GM19328 (cell line): ENCODE data around the gene ELAVL2.

Experiments used
- ATAC-seq: cut with Tn5 transposase; IDR thresholded peaks from one replicate; pipeline ENCODE4 v1.9.1; 2021; ENCODE audit warnings: mild to moderate bottlenecking, moderate library complexity; ENCODE audit not compliant: unreplicated experiment

Gene ELAVL2

DNA sequence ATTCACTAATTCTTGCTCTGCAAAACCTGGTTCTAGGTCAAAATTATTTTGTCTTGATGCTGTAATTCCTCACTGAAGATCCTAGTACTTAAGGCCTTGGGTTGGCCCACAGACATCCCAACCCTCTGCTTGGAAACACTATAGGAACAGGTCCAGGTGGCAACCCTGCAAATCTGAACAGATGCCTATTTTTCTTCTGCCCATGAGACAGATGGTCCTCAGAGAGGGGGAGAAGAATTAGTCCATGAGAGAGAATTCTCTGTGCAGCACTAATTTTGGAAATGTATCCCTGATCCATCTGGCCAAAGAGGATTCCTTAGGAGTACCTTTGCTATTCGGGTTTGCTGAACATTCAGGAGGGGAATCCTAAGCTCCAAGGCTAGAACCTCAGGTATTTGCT, 156.3 kb downstream of the ELAVL2 start:
- no peak for ATAC-seq

DNA sequence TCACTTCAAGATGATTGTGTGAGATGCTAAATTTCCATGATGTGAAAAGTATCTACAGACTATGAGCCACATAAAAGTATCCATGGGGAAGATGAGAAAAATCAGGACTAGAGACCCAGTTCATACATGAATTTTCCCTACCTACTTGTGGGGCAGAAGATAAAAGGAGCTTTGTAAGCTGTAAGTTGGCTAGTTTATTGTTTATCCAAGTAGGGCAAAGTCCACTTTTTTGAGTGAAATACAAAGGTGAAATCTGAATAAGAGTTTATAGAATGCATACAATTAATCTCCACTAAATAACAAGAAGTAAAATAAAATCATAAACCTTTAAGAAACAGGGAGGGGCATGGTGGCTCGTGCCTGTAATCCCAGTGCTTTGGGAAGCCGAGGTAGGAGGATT, 160.4 kb downstream of the ELAVL2 start:
- no peak for ATAC-seq

DNA sequence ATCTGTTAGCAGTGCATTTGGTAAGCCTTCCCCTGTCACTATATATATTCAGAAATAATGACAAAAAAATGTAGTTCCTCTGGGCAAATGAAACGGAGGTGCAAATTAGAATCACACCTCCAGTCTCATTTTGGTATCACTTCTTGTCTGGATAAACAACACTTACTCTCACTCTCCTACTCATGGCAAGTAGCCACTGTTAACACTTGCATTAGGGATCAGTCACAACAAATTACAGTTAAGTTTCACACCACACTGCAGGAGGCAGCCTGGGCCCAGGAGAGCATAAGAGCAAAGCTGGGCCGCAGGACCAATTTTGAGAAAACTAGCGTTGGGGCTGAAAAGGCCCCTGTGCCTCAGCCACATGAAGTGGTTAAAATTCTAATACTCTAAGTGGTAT, 161.0 kb downstream of the ELAVL2 start:
- ATAC-seq = no peak

DNA sequence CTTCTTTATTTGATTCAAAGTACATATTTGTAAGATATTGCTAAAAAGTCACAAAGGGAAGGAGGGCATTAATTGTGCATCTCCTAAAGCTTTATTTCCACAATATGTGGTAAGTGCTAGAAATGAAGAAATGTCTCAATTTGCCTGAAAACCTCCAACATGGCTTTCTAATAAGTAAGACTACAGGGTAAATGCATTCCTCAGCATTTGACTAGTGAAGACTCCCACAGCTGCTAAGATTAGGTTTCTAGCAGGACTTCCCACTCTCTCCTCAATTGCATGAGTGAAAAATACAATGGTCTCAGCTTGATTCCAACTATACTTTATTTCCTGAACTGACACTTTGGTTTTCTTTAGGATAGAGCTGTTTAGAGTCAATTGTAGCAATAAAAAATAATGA, 162.1 kb downstream of the ELAVL2 start:
- no peak for ATAC-seq

DNA sequence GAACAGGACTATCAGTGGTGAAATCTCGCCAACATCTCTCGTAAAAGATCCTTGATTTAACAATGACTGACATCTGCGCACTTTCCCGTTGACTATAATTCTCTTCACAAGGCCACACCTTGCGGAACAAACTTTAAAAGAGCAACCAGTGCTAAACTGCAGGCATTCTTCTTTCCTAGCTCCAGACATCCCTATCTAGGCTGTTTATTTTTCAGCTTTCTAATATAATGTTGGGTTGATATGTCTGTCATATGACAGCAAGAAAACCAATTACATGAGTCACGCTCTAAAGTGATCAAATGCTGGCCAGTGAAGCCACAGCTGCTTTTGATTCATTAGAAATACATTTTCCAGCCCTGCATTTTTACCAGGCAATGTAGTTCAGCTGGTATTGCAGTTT, 162.5 kb downstream of the ELAVL2 start:
- no peak for ATAC-seq

DNA sequence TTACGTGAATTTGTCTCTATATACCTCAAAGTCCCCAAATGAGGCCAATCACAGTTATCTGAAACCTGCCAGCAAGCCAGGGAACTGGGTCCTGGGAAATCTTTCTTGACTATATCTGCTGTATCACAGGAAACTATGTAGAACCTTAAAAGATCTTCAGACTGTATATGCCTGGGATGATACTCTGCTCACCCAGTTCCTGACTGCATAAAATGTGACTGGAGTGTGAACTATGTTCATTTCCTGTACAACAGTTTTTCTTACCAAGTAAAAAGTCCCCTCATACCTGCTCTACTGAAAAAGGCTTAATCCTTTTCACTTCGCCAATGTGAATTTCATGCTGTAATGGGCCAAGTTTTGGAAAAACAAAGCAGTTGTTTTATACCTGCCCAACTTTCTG, 162.9 kb downstream of the ELAVL2 start:
- ATAC-seq = no peak

DNA sequence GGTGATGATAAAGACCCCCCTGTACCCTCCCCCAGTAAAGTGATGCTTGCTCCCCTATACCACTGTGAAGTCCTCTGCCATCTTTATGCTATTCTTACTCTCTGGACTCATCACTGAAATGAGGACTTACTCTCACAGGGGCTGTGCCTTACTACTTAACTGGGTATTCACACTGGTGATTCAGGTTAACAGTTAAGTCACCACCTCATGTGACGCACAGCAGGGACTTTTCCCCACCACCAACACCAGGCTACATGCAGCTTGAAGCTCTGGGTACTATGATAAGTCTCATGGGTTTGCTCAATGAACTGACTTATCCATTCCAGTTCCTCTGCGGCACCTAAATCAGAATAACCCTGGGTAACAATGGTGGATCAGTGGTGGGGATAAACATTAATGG, 163.7 kb downstream of the ELAVL2 start:
- no peak for ATAC-seq

DNA sequence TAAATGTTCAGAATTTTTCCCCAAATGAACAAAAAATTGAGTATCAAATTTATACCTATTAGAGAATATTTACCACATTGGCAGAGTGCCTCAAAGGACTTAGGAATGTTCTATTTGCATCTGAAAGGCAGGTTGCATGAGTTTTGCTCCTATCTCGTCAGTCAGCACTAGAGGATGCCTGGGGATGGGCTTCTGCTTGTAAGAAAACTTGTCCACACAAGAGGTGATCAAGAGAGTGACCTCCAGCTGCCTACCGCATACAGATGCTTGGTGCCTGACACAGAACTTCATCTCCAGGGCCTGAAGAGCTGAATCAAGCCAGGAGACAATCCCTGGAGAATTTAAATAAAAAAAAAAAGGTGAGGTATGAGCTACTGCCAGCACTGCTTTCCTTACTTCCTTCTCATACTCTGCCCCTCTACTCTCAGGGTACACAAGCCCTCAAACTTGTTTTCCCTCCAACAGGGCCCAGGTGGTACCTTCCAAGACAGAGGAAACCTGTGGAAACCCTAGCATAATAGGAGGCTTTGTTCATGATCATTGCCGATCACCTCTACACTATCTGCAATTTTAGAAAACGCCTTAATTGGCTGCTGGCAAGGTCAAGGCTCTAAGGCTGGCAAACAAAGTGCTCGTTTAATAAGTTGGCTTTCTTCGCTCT, 166.6 kb downstream of the ELAVL2 start:
- ATAC-seq = no peak

DNA sequence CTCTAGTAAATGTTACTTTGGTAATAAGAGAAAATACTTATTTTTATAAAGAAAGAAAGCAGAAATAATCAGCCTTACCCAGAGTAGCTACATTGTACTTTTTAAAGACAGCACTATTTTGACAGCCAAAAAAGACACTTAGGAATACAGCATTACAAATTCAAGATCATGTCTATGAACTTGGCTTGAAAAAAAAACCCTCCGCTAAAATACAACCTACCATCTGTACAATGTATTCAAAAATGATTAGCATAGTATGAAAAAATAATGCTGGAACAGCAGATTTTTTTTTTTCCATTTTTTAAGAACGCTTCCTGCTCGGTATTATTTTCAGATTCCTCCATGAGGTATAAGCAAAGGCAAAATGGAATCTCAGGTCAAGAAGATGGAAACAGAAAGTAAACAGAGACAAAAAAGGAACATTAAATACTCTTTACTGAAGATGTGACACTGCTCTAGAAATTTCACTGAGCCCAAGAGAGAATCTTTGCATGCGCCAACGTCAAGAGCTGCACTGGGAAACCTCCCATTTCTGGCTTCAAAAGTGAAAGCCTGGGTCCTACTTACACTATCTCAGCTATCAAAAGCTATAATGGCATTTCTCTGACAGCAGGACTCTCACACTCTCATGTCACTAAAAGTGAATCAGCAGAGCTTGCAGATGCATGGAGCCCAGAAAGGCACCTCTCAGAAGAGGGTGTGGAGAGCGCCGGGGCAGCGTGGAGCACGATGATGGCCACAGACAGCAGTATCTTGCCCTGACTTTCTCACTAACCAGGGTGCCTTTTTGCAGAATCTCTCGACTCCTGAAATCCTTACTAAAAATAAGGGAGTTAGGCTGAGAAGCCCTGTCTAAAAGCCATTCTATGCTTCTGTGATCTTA, 167.4 kb downstream of the ELAVL2 start:
- ATAC-seq = no peak

DNA sequence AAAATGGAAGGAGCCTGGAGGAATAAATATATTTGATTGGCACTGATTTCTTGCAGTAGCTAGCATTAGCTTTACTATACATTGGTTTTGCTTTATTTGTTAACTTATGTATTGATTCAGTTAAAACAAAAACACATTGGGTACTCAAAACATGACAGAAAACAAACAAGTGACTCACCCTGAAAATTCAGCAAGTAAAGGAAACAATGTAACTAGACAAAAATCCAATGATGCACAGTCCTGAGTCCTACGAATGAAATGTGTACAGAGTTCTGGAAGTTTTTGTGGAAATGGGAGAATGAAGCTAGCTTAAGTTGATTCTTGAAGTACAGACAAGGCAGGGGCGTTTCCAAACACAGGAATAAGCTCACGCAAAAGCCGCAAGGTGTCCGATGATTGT, 175.0 kb downstream of the ELAVL2 start:
- no peak for ATAC-seq

DNA sequence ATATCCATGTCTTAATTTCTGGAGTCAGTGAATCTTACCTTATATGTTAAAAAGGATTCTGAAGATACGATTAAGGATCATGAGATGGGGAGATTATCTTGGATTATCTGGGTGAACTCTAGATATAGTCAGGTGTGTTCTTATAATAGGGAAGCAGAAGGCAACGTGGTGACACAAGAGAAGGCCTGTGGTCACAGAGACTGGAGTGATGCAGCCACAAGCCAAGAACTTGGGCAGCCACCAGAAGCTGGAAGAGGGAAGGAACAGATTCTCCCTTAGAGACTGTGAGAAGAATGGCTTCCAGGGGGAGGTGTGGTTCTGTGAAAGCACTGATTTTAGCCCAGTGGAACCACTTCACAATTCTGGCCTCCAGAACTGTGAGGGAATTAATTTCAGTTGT, 177.4 kb downstream of the ELAVL2 start:
- ATAC-seq = no peak

DNA sequence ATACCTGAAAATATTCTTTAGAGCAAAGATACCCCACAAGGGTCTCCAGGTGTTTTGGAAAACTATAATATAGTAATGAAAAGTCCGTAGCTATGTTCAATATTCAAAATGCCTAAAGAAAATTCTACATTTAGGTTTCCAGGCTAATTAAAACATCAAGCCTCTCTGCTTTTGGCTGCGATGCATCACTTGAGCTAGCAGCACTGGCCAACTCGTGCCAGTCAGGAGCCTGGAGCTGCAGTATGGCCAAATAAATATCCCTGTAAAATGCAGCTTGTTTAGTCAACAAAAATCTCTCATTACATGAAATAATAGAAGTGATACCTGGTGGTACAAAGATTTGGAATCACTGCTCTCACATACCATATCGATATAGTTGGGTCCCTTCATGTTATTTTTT, 181.1 kb downstream of the ELAVL2 start:
- no peak for ATAC-seq

DNA sequence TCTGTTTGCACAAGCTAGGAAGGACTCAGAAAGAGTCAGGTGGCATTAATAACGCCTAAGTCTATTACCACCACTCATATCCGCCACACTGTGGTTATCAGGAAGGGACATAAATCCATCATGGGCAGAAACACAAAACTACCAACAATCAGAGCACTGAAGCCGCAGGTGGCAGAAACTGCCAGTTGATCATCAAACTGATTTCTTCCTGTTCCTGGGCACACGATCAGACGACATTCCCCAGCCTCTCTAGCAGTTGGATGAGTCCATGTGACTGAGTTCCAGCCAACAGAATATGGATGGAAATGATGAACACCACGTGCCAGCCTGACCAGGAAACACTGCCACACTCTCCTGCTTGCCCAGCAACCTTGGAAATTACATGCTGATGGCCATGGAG, 181.7 kb downstream of the ELAVL2 start:
- ATAC-seq = no peak

DNA sequence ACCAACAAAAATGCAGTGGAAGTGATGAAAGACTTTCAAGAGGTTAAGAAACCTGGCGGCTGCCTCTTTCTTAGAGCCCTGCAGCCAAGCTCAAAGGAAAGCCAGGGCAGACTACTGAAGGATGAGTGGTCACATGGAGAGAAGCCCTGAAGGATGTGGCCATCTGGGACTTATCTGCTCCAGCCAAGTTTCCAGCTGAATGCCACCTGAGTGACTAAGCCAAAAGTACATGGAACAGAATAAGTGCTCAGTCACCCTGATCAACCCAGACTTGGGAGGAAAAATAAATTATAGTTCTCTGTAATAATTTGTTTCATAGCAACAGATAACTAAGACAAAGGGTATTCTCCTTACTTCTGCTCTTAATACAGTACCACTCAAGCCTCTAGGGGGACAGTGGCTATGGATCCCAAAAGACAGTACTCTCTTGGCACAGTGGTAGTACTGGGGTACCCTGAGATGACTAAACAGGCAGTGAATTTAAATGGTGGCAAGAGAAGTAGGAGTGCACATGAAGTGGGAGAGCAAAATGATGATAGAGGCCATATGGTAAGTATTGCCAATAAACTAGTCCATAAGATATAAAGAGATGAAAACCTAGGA, 182.3 kb downstream of the ELAVL2 start:
- ATAC-seq = no peak
